HCT116 (cell line): ENCODE results near the gene OR14A2. TPM values are rescaled to one million over a fixed set of nuclear protein-coding genes. Genes with fewer than 3 reads are reported as not detected.

ENCODE experiments used
- ATAC-seq: fragments of 200-7000 bp; cut with Tn5 transposase; 2 replicates; pipeline ENCODE4 v1.9.1; 2020; ENCODE audit warnings: mild to moderate bottlenecking, moderate library complexity
- BruUV-seq: library from RNA; stranded (reverse); fragments of 400-500 nt; replicated peaks from 2 replicates; lab custom pipeline; 2021; lab: Mats Ljungman, UMichigan
- CTCF ChIA-PET: fragments of 300-600 bp; sonication (Branson Sonifier 250); formaldehyde crosslinking; loops from one replicate; lab custom pipeline; 2021; ENCODE audit warnings: antibody characterized with exemption; lab: Charles Lee
- POLR2A ChIA-PET: fragments of 300-600, 350-600 bp; sonication (Branson Sonifier 250); formaldehyde crosslinking; loops from one replicate; lab custom pipeline; 2021; ENCODE audit warnings: antibody characterized with exemption; lab: Charles Lee
- RAD21 ChIA-PET, 2 experiments: fragments of 300-600 bp; sonication (Branson Sonifier 250); formaldehyde crosslinking; loops; one replicate each; lab custom pipeline; 2023; ENCODE audit warnings: low total read pairs in 2 of 2; ENCODE audit not compliant: uncharacterized antibody in 2 of 2, unreplicated experiment in 2 of 2, low non-redundant PET in 1 of 2; lab: Charles Lee
- DNase-seq: peaks from one replicate; pipeline ENCODE4 v3.0.0-alpha.2; 2010; ENCODE audit warnings: low read depth, low spot score
- H2AFZ ChIP-seq: fragments of 200-600 bp; shearing (Covaris generic), sonication (generic); 2 replicates; pipeline ENCODE4 v1.6.1; 2017; ENCODE audit warnings: low read depth, mixed run types, mixed read lengths, antibody characterized with exemption, low read length; ENCODE audit not compliant: poor library complexity, severe bottlenecking
- H3K27ac ChIP-seq: 2 replicates; pipeline ENCODE4 v1.5.1; 2012; ENCODE audit warnings: low read depth, low read length
- H3K27me3 ChIP-seq: fragments of 200-600 bp; sonication (generic); 2 replicates; pipeline ENCODE4 v1.6.1; 2016; ENCODE audit warnings: mixed run types, low read length, mixed read lengths; ENCODE audit not compliant: insufficient read depth
- H3K36me3 ChIP-seq, 2 experiments: fragments of 200-500 bp in 1 of 2; fragments of 200-600 bp in 1 of 2; sonication (Bioruptor generic) in 1 of 2; sonication (generic) in 1 of 2; 2 replicates each; pipeline versions ENCODE4 v1.5.1 to v1.6.1; 2014 to 2016; ENCODE audit warnings: low read length in 2 of 2, inconsistent platforms in 1 of 2, mixed read lengths in 1 of 2, mixed run types in 1 of 2; ENCODE audit not compliant: insufficient read depth in 2 of 2, control insufficient read depth in 1 of 2
- H3K4me1 ChIP-seq, 2 experiments: fragments of 200-600 bp in 1 of 2; sonication (generic) in 1 of 2; 2 replicates each; pipeline versions ENCODE4 v1.5.1 to v1.6.1; 2012 to 2017; ENCODE audit warnings: low read length in 2 of 2, inconsistent platforms in 1 of 2, mild to moderate bottlenecking in 1 of 2, mixed read lengths in 1 of 2, mixed run types in 1 of 2, moderate library complexity in 1 of 2; ENCODE audit not compliant: insufficient read depth in 2 of 2, control insufficient read depth in 1 of 2
- H3K4me2 ChIP-seq: fragments of 200-600 bp; sonication (generic); 2 replicates; pipeline ENCODE4 v1.6.1; 2017; ENCODE audit warnings: mixed run types, low read length, mixed read lengths
- H3K4me3 ChIP-seq, 2 experiments: fragments of 200-600 bp in 1 of 2; sonication (generic) in 1 of 2; replicated peaks in 1 of 2; 2 replicates each; pipeline ENCODE4 v1.5.1; 2011 to 2016; ENCODE audit warnings: low read length in 2 of 2, control low read depth in 1 of 2, low read depth in 1 of 2, mild to moderate bottlenecking in 1 of 2, mixed read lengths in 1 of 2, mixed run types in 1 of 2
- H3K79me2 ChIP-seq: fragments of 200-600 bp; sonication (generic); 2 replicates; pipeline ENCODE4 v1.6.1; 2017; ENCODE audit warnings: mild to moderate bottlenecking, mixed run types, low read length, moderate library complexity, mixed read lengths; ENCODE audit not compliant: insufficient read depth
- H3K9ac ChIP-seq: fragments of 200-600 bp; sonication (generic); 2 replicates; pipeline ENCODE4 v1.6.1; 2016; ENCODE audit warnings: low read length, mixed read lengths
- H3K9me2 ChIP-seq: fragments of 200-600 bp; sonication (generic), shearing (Covaris generic); 2 replicates; pipeline ENCODE4 v1.6.1; 2017; ENCODE audit warnings: mixed run types, mild to moderate bottlenecking, moderate library complexity; ENCODE audit not compliant: insufficient read depth
- H3K9me3 ChIP-seq, 2 experiments: fragments of 200-500 bp in 1 of 2; fragments of 200-600 bp in 1 of 2; sonication (Bioruptor generic) in 1 of 2; sonication (generic) in 1 of 2; 2 replicates each; pipeline ENCODE4 v1.6.1; 2014 to 2017; ENCODE audit warnings: low read length in 2 of 2, mixed read lengths in 2 of 2, inconsistent platforms in 1 of 2, low read depth in 1 of 2, mild to moderate bottlenecking in 1 of 2, mixed run types in 1 of 2, moderate library complexity in 1 of 2; ENCODE audit not compliant: control insufficient read depth in 1 of 2, insufficient read depth in 1 of 2
- H4K20me1 ChIP-seq: fragments of 200-600 bp; sonication (generic), shearing (Covaris generic); 2 replicates; pipeline ENCODE4 v1.6.1; 2017; ENCODE audit warnings: mixed run types, mild to moderate bottlenecking, moderate library complexity; ENCODE audit not compliant: insufficient read depth
- CBX3 ChIP-seq: IDR thresholded peaks from 2 replicates; pipeline ENCODE4 v1.6.1; 2012; ENCODE audit warnings: low read depth
- CEBPB ChIP-seq: IDR thresholded peaks from 2 replicates; pipeline ENCODE4 v1.6.1; 2012; ENCODE audit warnings: low read depth
- CTCF ChIP-seq, 3 experiments: fragments of 200-600 bp in 1 of 3; sonication (generic) in 1 of 3; IDR thresholded peaks in 2 of 3; conservative IDR thresholded peaks in 1 of 3; 2 replicates each; pipeline ENCODE4 v1.5.1; 2012 to 2017; ENCODE audit warnings: low read depth in 2 of 3, low read length in 2 of 3, antibody characterized with exemption in 1 of 3, borderline replicate concordance in 1 of 3, control low read depth in 1 of 3, mild to moderate bottlenecking in 1 of 3, mixed read lengths in 1 of 3, mixed run types in 1 of 3, moderate library complexity in 1 of 3; ENCODE audit not compliant: insufficient read depth in 1 of 3
- EGR1 ChIP-seq: IDR thresholded peaks from 2 replicates; pipeline ENCODE4 v1.6.1; 2012; ENCODE audit warnings: low read depth
- ELF1 ChIP-seq: IDR thresholded peaks from 2 replicates; pipeline ENCODE4 v1.6.1; 2012; ENCODE audit warnings: low read depth, borderline replicate concordance
- EZH2 ChIP-seq: fragments of 200-600 bp; sonication (generic); IDR thresholded peaks from 2 replicates; pipeline ENCODE4 v1.6.1; 2017; ENCODE audit warnings: antibody characterized with exemption, mixed run types
- FOSL1 ChIP-seq: IDR thresholded peaks from 2 replicates; pipeline ENCODE4 v1.6.1; 2012; ENCODE audit warnings: low read depth
- JUND ChIP-seq: IDR thresholded peaks from 2 replicates; pipeline ENCODE4 v1.6.1; 2012
- POLR2A ChIP-seq: IDR thresholded peaks from 2 replicates; pipeline ENCODE4 v1.7.0; 2011; ENCODE audit warnings: borderline replicate concordance; ENCODE audit not compliant: insufficient read depth, insufficient read length; ENCODE audit errors: extremely low read depth
- POLR2AphosphoS5 ChIP-seq: IDR thresholded peaks from 2 replicates; pipeline ENCODE4 v1.6.1; 2011; ENCODE audit warnings: mild to moderate bottlenecking, low read depth, low read length, moderate library complexity
- RAD21 ChIP-seq: IDR thresholded peaks from 2 replicates; pipeline ENCODE4 v1.6.1; 2012; ENCODE audit warnings: low read depth, mild to moderate bottlenecking
- SIN3A ChIP-seq: IDR thresholded peaks from 2 replicates; pipeline ENCODE4 v1.6.1; 2012; ENCODE audit warnings: low read depth
- SP1 ChIP-seq: IDR thresholded peaks from 2 replicates; pipeline ENCODE4 v1.6.1; 2012; ENCODE audit warnings: low read depth
- SRF ChIP-seq: IDR thresholded peaks from 2 replicates; pipeline ENCODE4 v1.6.1; 2012; ENCODE audit warnings: low read depth
- TCF7L2 ChIP-seq: IDR thresholded peaks from 2 replicates; pipeline ENCODE4 v1.7.0; 2011; ENCODE audit warnings: borderline replicate concordance, inconsistent platforms; ENCODE audit not compliant: insufficient read depth, insufficient read length; ENCODE audit errors: extremely low read depth
- ZBTB33 ChIP-seq: IDR thresholded peaks from 2 replicates; pipeline ENCODE4 v1.6.1; 2011; ENCODE audit warnings: mild to moderate bottlenecking, low read length, moderate library complexity; ENCODE audit not compliant: insufficient replicate concordance; ENCODE audit errors: extremely low read depth
- ZFX ChIP-seq: fragments of 450-650 bp; IDR thresholded peaks from 2 replicates; pipeline ENCODE4 v1.6.1; 2017
- ZNF274 ChIP-seq: fragments of 200-500 bp; sonication (Bioruptor generic); IDR thresholded peaks from 2 replicates; pipeline ENCODE4 v1.6.1; 2014; ENCODE audit warnings: mild to moderate bottlenecking, low read depth, low read length, inconsistent platforms
- intact Hi-C: fragments of 100-400 bp; cut with micrococcal nuclease; formaldehyde crosslinking; loops from 2 replicates; pipeline ENCODE4 v1.10.0; 2022
- total RNA-seq: library from RNA; stranded (reverse); gene quantifications from one replicate; pipeline ENCODE4 v1.2.1, GENCODE V29; 2021; ENCODE audit not compliant: unreplicated experiment
- TF ChIP-seq, protein P1 (sequence below): IDR thresholded peaks from 2 replicates; pipeline ENCODE4 v1.6.1; 2012
- TF ChIP-seq, protein P2 (sequence below): IDR thresholded peaks from 2 replicates; pipeline ENCODE4 v1.6.1; 2012

OR14A2 gene
- total RNA-seq, 1 experiment from 2014 or later, result not detected

DNA sequence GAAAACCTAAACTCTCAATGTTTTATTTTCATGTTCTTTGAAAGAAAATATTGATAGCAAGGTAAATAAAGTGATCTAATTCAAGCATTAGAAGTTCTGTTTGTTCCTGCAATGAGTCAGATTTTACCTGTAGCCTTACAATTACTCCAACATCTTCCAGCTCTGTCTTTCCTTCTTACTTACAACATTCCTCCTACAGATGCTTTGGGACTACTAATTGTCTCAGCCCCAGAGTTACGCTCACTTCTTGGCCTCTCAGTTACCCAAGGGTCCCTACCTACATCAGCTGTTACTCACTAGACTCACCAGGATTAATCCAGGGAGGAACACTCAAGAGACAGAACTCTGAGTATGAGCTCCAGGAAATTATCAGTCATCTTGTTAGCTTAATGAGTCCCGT lies 49.6 kb upstream of the OR14A2 start:
- Histone ChIP-seq H3K9ac (no peak overlapping the region), H4K20me1 (no peaks in the 10 kb centered on the region), H3K79me2 (no peaks in the 10 kb centered on the region), H3K4me1 (no peaks in the 10 kb centered on the region), H3K4me2 (no peak overlapping the region), H3K27ac (no peak overlapping the region), H2AFZ (no peak overlapping the region), H3K36me3 (no peaks in the 10 kb centered on the region), H3K9me3 (peaks cover 9 to 18% of the 10 kb centered on the region in 2 experiments; a peak in 2 of 4 replicates), H3K27me3 (no peaks in the 10 kb centered on the region), H3K9me2 (no peaks in the 10 kb centered on the region), H3K4me3 (no peak overlapping the region)
- ChIA-PET RAD21 (no interaction called here), POLR2A (no interaction called here), CTCF (no interaction called here)
- BruUV-seq, result no TSS peak
- TF ChIP-seq CEBPB (no peak), SP1 (no peak), ELF1 (no peak), CBX3 (no peak), POLR2A (no peak), TCF7L2 (no peak), EZH2 (no peak), ZBTB33 (no peak), ZFX (no peak), SIN3A (no peak), ZNF274 (no peak), SRF (no peak), EGR1 (no peak), JUND (no peak), CTCF (IDR thresholded peaks at IDR 0.05 in 2 of 3, conservative IDR thresholded peaks at IDR 0.05 in 1 of 3; ENCODE audit: borderline replicate concordance in 1 of 3, insufficient read depth in 1 of 3, low read depth in 2 of 3, low read length in 2 of 3) (no peak), POLR2AphosphoS5 (no peak), RAD21 (no peak), FOSL1 (no peak)
- TF ChIP-seq, protein P1, sequence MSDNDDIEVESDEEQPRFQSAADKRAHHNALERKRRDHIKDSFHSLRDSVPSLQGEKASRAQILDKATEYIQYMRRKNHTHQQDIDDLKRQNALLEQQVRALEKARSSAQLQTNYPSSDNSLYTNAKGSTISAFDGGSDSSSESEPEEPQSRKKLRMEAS, result no peak
- TF ChIP-seq, protein P2, sequence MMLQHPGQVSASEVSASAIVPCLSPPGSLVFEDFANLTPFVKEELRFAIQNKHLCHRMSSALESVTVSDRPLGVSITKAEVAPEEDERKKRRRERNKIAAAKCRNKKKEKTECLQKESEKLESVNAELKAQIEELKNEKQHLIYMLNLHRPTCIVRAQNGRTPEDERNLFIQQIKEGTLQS, result no peak
- ATAC-seq (no peak), DNase-seq (no peak)
- intact Hi-C loops, result no loop called here
